NCI-H187 (cell line): ENCODE measurements around the gene RBM47.
A peak's percentile ranks its signal among the peaks of the same experiment; 100 is the strongest.
"Not testable (repeated sequence)": the region's sequence is repeated elsewhere in the genome, so short reads cannot be mapped to it uniquely, and the experiment has no call there.

Experiments used
- DNase-seq, 2 experiments: peaks; one replicate each; lab custom pipeline; 2025; lab: John Stamatoyannopoulos, UW

The RBM47 gene

GRCh38 chr4:40486534-40486933 lies 143.1 kb downstream of the RBM47 start:
- no peak for DNase-seq

GRCh38 chr4:40484346-40485090 lies 145.1 kb downstream of the RBM47 start:
- no peak for DNase-seq

- no peak for DNase-seq
These were observed 146.5 kb downstream of the RBM47 start for GRCh38 chr4:40482985-40483647.

GRCh38 chr4:40481977-40482376 lies 147.7 kb downstream of the RBM47 start:
- DNase-seq, result no peak

- no peak for DNase-seq
These were observed 149.4 kb downstream of the RBM47 start for GRCh38 chr4:40480291-40480690.

- no peak for DNase-seq
These were observed 150.3 kb downstream of the RBM47 start for GRCh38 chr4:40479378-40479777.

GRCh38 chr4:40475609-40476008 lies 154.1 kb downstream of the RBM47 start:
- DNase-seq, result peak; percentile 58 to 65

- DNase-seq, result no peak
These were observed 155.9 kb downstream of the RBM47 start for GRCh38 chr4:40473578-40474388.

- DNase-seq, result no peak
These were observed 157.7 kb downstream of the RBM47 start for GRCh38 chr4:40471923-40472322.

- no peak for DNase-seq
These were observed 162.9 kb downstream of the RBM47 start for GRCh38 chr4:40466789-40467188.

GRCh38 chr4:40462326-40462725 lies 167.3 kb downstream of the RBM47 start:
- no peak for DNase-seq

GRCh38 chr4:40461879-40462278 lies 167.8 kb downstream of the RBM47 start:
- DNase-seq, result no peak

GRCh38 chr4:40461062-40461461 lies 168.6 kb downstream of the RBM47 start:
- DNase-seq, result no peak

GRCh38 chr4:40458683-40459082 lies 171.0 kb downstream of the RBM47 start:
- DNase-seq, result no peak

- no peak for DNase-seq
These were observed 171.6 kb downstream of the RBM47 start for GRCh38 chr4:40458109-40458508.

- no peak for DNase-seq
These were observed 174.2 kb downstream of the RBM47 start for GRCh38 chr4:40455340-40455902.

- DNase-seq, result no peak
These were observed 174.8 kb downstream of the RBM47 start for GRCh38 chr4:40454816-40455215.

GRCh38 chr4:40453912-40454311 lies 175.8 kb downstream of the RBM47 start:
- peak; percentile 48 to 74 for DNase-seq

GRCh38 chr4:40448875-40449274 lies 180.8 kb downstream of the RBM47 start:
- no peak for DNase-seq

- no peak for DNase-seq
These were observed 182.8 kb downstream of the RBM47 start for GRCh38 chr4:40446839-40447238.

- not testable (repeated sequence) for DNase-seq
These were observed 183.4 kb downstream of the RBM47 start for GRCh38 chr4:40446261-40446750.

GRCh38 chr4:40445671-40446070 lies 184.0 kb downstream of the RBM47 start:
- DNase-seq, result no peak
